ENCODE data around the gene TNFRSF6B. TPM values are rescaled to one million over a fixed set of nuclear protein-coding genes. Genes with fewer than 3 reads are reported as not detected.

The TNFRSF6B gene
- polyA plus RNA-seq, 2 of the 4 experiments (the other 2 are of a cell fraction) = 0.22 to 0.66 TPM

- Histone ChIP-seq H3K4me2 (no peak overlapping the region), H3K27ac (no peak overlapping the region), H3K4me3 (no peak overlapping the region), H3K9me3 (no peaks in the 10 kb centered on the region), H3K4me1 (peaks cover 11% of the 10 kb centered on the region)
- ATAC-seq (peak in 1 of 2 experiments; percentile 5; a peak in 1 of 6 replicates), DNase-seq (ENCODE audit: low read depth in 1 of 2, low spot score in 1 of 2) (no peak), FAIRE-seq (no peak)
- TF ChIP-seq JUNB (IDR thresholded peaks at IDR 0.05) (no peak), CBX2 (IDR thresholded peaks at IDR 0.05; ENCODE audit: borderline replicate concordance, low read depth) (no peak), HMGXB4 (CRISPR knock-in tag; IDR thresholded peaks at IDR 0.05; ENCODE audit: borderline replicate concordance) (no peak), EHMT2 (IDR thresholded peaks at IDR 0.05; ENCODE audit: low read depth) (no peak), POLR2AphosphoS2 (conservative IDR thresholded peaks at IDR 0.05; ENCODE audit: low read length) (no peak), ZNF302 (CRISPR knock-in tag; IDR thresholded peaks at IDR 0.05) (no peak), PHF8 (IDR thresholded peaks at IDR 0.05; ENCODE audit: borderline replicate concordance, low read depth) (no peak), HEYL (CRISPR knock-in tag; IDR thresholded peaks at IDR 0.05) (no peak), TP53 (CRISPR knock-in tag; IDR thresholded peaks at IDR 0.05) (no peak), MAZ (IDR thresholded peaks at IDR 0.05; ENCODE audit: borderline replicate concordance, low read depth, low read length) (no peak), EP300 (IDR thresholded peaks at IDR 0.05) (no peak), CTCF (IDR thresholded peaks at IDR 0.05) (no peak)
- POLR2A ChIA-PET = no interaction called here
- 88% methylated on average over 18 of the region's 26 CpGs for WGBS (ENCODE audit: missing lambda C conversion rate)
- CTCF ChIA-PET = interaction anchor here (0.6 to 1.1 kb wide), 2 partner anchors 35 to 209 kb away, joined by 3 read pairs; no protein-coding TSS in a partner anchor
Measured at GRCh38 chr20:63745961-63746731, 49.7 kb downstream of the TNFRSF6B start.

GRCh38 chr20:63746751-63747315 is 50.4 kb downstream of the TNFRSF6B start:
- Histone ChIP-seq H3K9me3 (no peaks in the 10 kb centered on the region), H3K4me1 (peaks cover 4% of the 10 kb centered on the region), H3K4me2 (no peak overlapping the region), H3K4me3 (no peak overlapping the region), H3K27ac (no peak overlapping the region)
- 97% methylated on average over 40 of the region's 47 CpGs for WGBS (ENCODE audit: missing lambda C conversion rate)
- FAIRE-seq (no peak), DNase-seq (ENCODE audit: low read depth in 1 of 2, low spot score in 1 of 2) (no peak), ATAC-seq (no peak)
- ChIA-PET CTCF (interaction anchor here (0.6 kb wide), 1 partner anchor 31 kb away, joined by 3 read pairs; no protein-coding TSS in a partner anchor), POLR2A (no interaction called here)
- TF ChIP-seq CHD4 (IDR thresholded peaks at IDR 0.05; ENCODE audit: borderline replicate concordance) = no peak
- TF ChIP-seq HOXB5 (CRISPR knock-in tag; IDR thresholded peaks at IDR 0.05) = no peak
- TF ChIP-seq KDM1A (IDR thresholded peaks at IDR 0.05; ENCODE audit: low read depth) = no peak
- no peak for TF ChIP-seq GATA3 (IDR thresholded peaks at IDR 0.05; ENCODE audit: borderline replicate concordance)
- TF ChIP-seq POLR2A (IDR thresholded peaks at IDR 0.05; ENCODE audit: low read length) = no peak
- TF ChIP-seq FOSB (CRISPR knock-in tag; IDR thresholded peaks at IDR 0.05) = no peak
- TF ChIP-seq RAD21 (conservative IDR thresholded peaks at IDR 0.05 in 1 of 2, IDR thresholded peaks at IDR 0.05 in 1 of 2) = no peak
- no peak for TF ChIP-seq SMC3 (IDR thresholded peaks at IDR 0.05)
- no peak for TF ChIP-seq E2F6 (IDR thresholded peaks at IDR 0.05; ENCODE audit: borderline replicate concordance, low read depth)
- TF ChIP-seq POLR2AphosphoS2 (conservative IDR thresholded peaks at IDR 0.05; ENCODE audit: low read length) = no peak
- no peak for TF ChIP-seq REST (IDR thresholded peaks at IDR 0.05)
- TF ChIP-seq PHF8 (IDR thresholded peaks at IDR 0.05; ENCODE audit: borderline replicate concordance, low read depth) = no peak
- no peak for TF ChIP-seq ELK1 (IDR thresholded peaks at IDR 0.05; ENCODE audit: low read depth, low read length)
- no peak for TF ChIP-seq JUN (IDR thresholded peaks at IDR 0.05)
- no peak for TF ChIP-seq ESRRA (IDR thresholded peaks at IDR 0.05; ENCODE audit: borderline replicate concordance, low read length)
- TF ChIP-seq HOXB13 (CRISPR knock-in tag; IDR thresholded peaks at IDR 0.05; ENCODE audit: low read depth) = no peak
- TF ChIP-seq MAZ (IDR thresholded peaks at IDR 0.05; ENCODE audit: borderline replicate concordance, low read depth, low read length) = no peak
